ENCODE results near the gene SYT2.

- no peak for TF ChIP-seq NR2C2 (CRISPR knock-in tag; IDR thresholded peaks at IDR 0.05)
- no peak for TF ChIP-seq MAX (CRISPR knock-in tag; IDR thresholded peaks at IDR 0.05)
- no peak for TF ChIP-seq ZNF281 (CRISPR knock-in tag; IDR thresholded peaks at IDR 0.05)
- TF ChIP-seq CTCF (IDR thresholded peaks at IDR 0.05): no peak
- no peak for TF ChIP-seq ESRRA (CRISPR knock-in tag; IDR thresholded peaks at IDR 0.05; ENCODE audit: borderline replicate concordance)
- TF ChIP-seq NFYB (CRISPR knock-in tag; conservative IDR thresholded peaks at IDR 0.05; ENCODE audit: low read depth): no peak
- no peak for TF ChIP-seq CBFB (CRISPR knock-in tag; IDR thresholded peaks at IDR 0.05; ENCODE audit: low read depth)
- TF ChIP-seq JUN (CRISPR knock-in tag; IDR thresholded peaks at IDR 0.05): no peak
- TF ChIP-seq USF2 (CRISPR knock-in tag; IDR thresholded peaks at IDR 0.05): no peak
- TF ChIP-seq AR (CRISPR knock-in tag; IDR thresholded peaks at IDR 0.05): no peak
- no peak for TF ChIP-seq ZMAT4 (CRISPR knock-in tag; IDR thresholded peaks at IDR 0.05)
- TF ChIP-seq ERG (CRISPR knock-in tag; IDR thresholded peaks at IDR 0.05): no peak
- TF ChIP-seq AFF4 (CRISPR knock-in tag; IDR thresholded peaks at IDR 0.05; ENCODE audit: borderline replicate concordance): no peak
- TF ChIP-seq TP53 (CRISPR knock-in tag; IDR thresholded peaks at IDR 0.05): no peak
Measured at GRCh38 chr1:202716654-202717053, 6.4 kb upstream of the SYT2 start.

Data from WTC11 (cell line).